ENCODE results near the gene IGSF11. TPM values are rescaled to one million over a fixed set of nuclear protein-coding genes. Genes with fewer than 3 reads are reported as not detected.

Gene IGSF11
- total RNA-seq, 4 donors from 2014 or later: 0.09 to 8.8 (median 0.47) TPM

DNA sequence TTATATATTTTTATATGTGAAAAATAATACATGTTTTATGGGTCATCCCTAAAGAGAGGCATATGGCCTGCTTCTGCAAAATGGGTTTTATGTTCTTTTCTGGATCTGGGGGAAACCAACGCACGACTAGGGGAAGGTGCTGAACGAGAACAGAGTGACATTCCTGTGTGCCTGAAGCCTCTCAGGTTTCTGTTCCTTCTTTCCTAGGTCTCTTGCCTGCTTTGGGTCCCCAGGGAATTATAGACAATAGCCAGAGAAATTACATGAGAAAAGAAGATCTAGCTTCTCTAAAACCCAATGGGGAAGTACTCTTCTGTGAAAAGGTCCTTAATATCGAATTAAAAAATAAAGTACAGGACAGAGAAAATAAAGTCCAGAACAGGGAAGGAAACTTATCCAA lies 66.5 kb downstream of the IGSF11 start:
- no peak for DNase-seq
- H3K9me3 ChIP-seq: no peaks in the 10 kb centered on the region
- WGBS, 2 donors: 49 to 70% methylated on average over 3 to 4 of the region's 4 CpGs
- H3K4me1 ChIP-seq: no peaks in the 10 kb centered on the region
- H3K36me3 ChIP-seq: no peaks in the 10 kb centered on the region
- no peak overlapping the region for H3K27ac ChIP-seq
- H3K27me3 ChIP-seq: no peaks in the 10 kb centered on the region
- intact Hi-C loops (cut with DNase I): no loop called here
- TF ChIP-seq POLR2A (IDR thresholded peaks at IDR 0.05): no peak
- TF ChIP-seq, protein P1, sequence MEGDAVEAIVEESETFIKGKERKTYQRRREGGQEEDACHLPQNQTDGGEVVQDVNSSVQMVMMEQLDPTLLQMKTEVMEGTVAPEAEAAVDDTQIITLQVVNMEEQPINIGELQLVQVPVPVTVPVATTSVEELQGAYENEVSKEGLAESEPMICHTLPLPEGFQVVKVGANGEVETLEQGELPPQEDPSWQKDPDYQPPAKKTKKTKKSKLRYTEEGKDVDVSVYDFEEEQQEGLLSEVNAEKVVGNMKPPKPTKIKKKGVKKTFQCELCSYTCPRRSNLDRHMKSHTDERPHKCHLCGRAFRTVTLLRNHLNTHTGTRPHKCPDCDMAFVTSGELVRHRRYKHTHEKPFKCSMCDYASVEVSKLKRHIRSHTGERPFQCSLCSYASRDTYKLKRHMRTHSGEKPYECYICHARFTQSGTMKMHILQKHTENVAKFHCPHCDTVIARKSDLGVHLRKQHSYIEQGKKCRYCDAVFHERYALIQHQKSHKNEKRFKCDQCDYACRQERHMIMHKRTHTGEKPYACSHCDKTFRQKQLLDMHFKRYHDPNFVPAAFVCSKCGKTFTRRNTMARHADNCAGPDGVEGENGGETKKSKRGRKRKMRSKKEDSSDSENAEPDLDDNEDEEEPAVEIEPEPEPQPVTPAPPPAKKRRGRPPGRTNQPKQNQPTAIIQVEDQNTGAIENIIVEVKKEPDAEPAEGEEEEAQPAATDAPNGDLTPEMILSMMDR (IDR thresholded peaks at IDR 0.05): no peak
- no peak overlapping the region for H3K4me3 ChIP-seq

DNA sequence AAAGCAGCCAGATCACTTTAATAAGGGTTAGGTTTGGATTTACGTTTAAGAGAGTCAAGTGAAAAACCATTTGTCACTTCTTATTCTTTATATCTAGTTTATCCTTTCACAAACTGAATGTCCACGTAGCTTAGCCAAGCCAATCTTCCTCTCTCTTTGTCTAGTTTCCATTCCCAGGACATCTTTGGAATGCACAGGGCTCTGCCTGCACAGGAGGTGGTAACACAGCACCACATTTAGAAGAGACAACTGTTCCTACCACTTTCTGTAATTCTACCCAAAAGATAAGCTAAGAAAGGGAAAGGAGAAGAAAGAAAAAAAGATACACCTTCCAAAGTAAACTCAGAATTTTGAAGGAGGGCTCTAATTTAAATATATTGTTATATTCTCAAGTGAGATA lies 67.9 kb downstream of the IGSF11 start:
- Histone ChIP-seq H3K27ac (no peak overlapping the region), H3K36me3 (no peaks in the 10 kb centered on the region), H3K4me1 (no peaks in the 10 kb centered on the region), H3K9me3 (no peaks in the 10 kb centered on the region), H3K27me3 (no peaks in the 10 kb centered on the region), H3K4me3 (no peak overlapping the region)
- no peak for DNase-seq
- intact Hi-C loops (cut with DNase I): no loop called here
- 54 to 66% methylated on average over 2 of the region's 2 CpGs for WGBS, 2 donors
- no peak for TF ChIP-seq POLR2A (IDR thresholded peaks at IDR 0.05)
- TF ChIP-seq, protein P1 (IDR thresholded peaks at IDR 0.05): no peak

GRCh38 chr3:118963711-118964110 lies 70.9 kb downstream of the IGSF11 start:
- DNase-seq: no peak
- TF ChIP-seq, protein P1 (IDR thresholded peaks at IDR 0.05): no peak
- TF ChIP-seq POLR2A (IDR thresholded peaks at IDR 0.05): no peak
- H3K27ac ChIP-seq: no peak overlapping the region
- H3K4me3 ChIP-seq: no peak overlapping the region
- intact Hi-C loops (cut with DNase I): no loop called here
- WGBS, 2 donors: 65 to 67% methylated on average over 1 of the region's 1 CpG
- no peaks in the 10 kb centered on the region for H3K36me3 ChIP-seq
- no peaks in the 10 kb centered on the region for H3K27me3 ChIP-seq
- peaks cover 0 to 21% (median 0%) of the 10 kb centered on the region in 3 donors for H3K4me1 ChIP-seq
- H3K9me3 ChIP-seq: no peaks in the 10 kb centered on the region

- intact Hi-C loops (cut with DNase I): no loop called here
- WGBS, 2 donors: 100% methylated on average over 2 of the region's 2 CpGs
- Histone ChIP-seq H3K27me3 (no peaks in the 10 kb centered on the region), H3K27ac (peak overlapping the region in 1 of 4 donors; percentile 23), H3K36me3 (no peaks in the 10 kb centered on the region), H3K4me1 (peaks cover 0 to 21% (median 0%) of the 10 kb centered on the region in 3 donors), H3K9me3 (no peaks in the 10 kb centered on the region), H3K4me3 (no peak overlapping the region)
- TF ChIP-seq, protein P1 (IDR thresholded peaks at IDR 0.05): no peak
- TF ChIP-seq POLR2A (IDR thresholded peaks at IDR 0.05): no peak
- DNase-seq: no peak
Observed at GRCh38 chr3:118960876-118961450, 73.7 kb downstream of the IGSF11 start.

DNA sequence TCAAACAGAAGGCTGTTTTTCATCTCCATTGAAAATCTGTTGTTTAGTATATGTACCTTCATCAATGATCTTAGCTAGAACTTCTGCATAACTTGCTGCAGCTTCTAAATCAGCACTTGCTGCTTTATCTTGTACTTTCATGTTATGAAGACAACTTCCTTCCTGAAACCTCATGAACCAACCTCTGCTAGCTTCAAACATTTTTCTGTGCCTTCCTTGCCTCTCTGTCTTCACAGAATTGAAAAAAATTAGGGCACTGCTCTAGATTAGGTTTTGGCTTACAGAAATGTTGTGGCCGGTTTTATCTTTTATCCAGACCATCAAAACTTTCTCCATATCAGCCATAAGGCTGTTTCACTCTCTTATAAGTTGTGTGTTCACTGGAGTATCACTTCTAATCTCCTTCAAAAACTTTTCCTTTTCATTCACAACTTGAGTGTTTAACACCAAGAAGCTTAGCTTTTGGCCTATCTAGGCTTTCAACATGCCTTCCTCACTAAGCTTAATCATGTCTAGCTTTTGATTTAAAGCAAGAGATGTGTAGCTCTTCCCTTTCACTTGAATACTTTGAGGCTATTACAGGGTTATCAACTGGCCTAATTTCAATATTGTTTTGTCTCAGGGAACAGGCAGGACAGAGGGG lies 78.6 kb downstream of the IGSF11 start:
- H3K36me3 ChIP-seq: no peaks in the 10 kb centered on the region
- no peaks in the 10 kb centered on the region for H3K9me3 ChIP-seq
- H3K27me3 ChIP-seq: no peaks in the 10 kb centered on the region
- no peak overlapping the region for H3K27ac ChIP-seq
- DNase-seq: no peak
- peaks cover 0 to 15% (median 0%) of the 10 kb centered on the region in 3 donors for H3K4me1 ChIP-seq
- intact Hi-C loops (cut with DNase I): no loop called here
- TF ChIP-seq, protein P1 (IDR thresholded peaks at IDR 0.05): no peak
- TF ChIP-seq POLR2A (IDR thresholded peaks at IDR 0.05): no peak
- no peak overlapping the region for H3K4me3 ChIP-seq
- WGBS, 2 donors: 67 to 87% methylated on average over 1 of the region's 1 CpG
